Rectal smooth muscle tissue (tissue), 1 donor: ENCODE data around the gene KDM4D.

Experiments
- H3K27ac ChIP-seq: one replicate; pipeline ENCODE4 v1.7.0; 2013; ENCODE audit warnings: low read depth, low read length, inconsistent platforms
- H3K27me3 ChIP-seq: one replicate; pipeline ENCODE4 v1.7.0; 2013; ENCODE audit warnings: low read length; ENCODE audit not compliant: control insufficient read depth, insufficient read depth
- H3K36me3 ChIP-seq: one replicate; pipeline ENCODE4 v1.7.0; 2013; ENCODE audit warnings: low read length; ENCODE audit not compliant: control insufficient read depth, insufficient read depth
- H3K4me1 ChIP-seq: one replicate; pipeline ENCODE4 v1.7.0; 2013; ENCODE audit warnings: low read length; ENCODE audit not compliant: control insufficient read depth, insufficient read depth
- H3K4me3 ChIP-seq: one replicate; pipeline ENCODE4 v1.7.0; 2013; ENCODE audit warnings: low read length
- H3K9ac ChIP-seq: one replicate; pipeline ENCODE4 v1.7.0; 2013; ENCODE audit warnings: low read length

KDM4D gene

DNA sequence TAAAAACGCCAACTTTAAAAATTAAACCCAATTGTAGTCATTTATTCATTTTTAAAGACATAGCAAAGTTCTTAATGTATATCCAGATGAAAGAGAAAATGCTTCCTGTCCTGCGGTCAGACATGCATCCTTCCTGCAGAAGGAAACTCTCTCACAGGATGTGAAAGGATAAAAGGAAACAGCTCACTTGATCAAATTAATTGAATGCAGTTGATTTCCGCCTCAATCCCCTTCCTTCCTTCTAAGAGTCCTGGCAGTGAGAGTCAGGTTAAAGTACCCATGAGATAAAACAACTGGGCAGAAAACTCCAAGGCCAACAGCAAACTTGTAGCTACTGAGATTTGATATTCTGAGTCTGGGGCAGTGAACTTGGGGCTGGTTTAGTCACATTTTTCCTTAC is 38.7 kb upstream of the KDM4D start:
- H3K27ac ChIP-seq: no peak overlapping the region
- H3K27me3 ChIP-seq: no peaks in the 10 kb centered on the region
- no peak overlapping the region for H3K9ac ChIP-seq
- H3K36me3 ChIP-seq: no peaks in the 10 kb centered on the region
- H3K4me3 ChIP-seq: no peak overlapping the region
- no peaks in the 10 kb centered on the region for H3K4me1 ChIP-seq

DNA sequence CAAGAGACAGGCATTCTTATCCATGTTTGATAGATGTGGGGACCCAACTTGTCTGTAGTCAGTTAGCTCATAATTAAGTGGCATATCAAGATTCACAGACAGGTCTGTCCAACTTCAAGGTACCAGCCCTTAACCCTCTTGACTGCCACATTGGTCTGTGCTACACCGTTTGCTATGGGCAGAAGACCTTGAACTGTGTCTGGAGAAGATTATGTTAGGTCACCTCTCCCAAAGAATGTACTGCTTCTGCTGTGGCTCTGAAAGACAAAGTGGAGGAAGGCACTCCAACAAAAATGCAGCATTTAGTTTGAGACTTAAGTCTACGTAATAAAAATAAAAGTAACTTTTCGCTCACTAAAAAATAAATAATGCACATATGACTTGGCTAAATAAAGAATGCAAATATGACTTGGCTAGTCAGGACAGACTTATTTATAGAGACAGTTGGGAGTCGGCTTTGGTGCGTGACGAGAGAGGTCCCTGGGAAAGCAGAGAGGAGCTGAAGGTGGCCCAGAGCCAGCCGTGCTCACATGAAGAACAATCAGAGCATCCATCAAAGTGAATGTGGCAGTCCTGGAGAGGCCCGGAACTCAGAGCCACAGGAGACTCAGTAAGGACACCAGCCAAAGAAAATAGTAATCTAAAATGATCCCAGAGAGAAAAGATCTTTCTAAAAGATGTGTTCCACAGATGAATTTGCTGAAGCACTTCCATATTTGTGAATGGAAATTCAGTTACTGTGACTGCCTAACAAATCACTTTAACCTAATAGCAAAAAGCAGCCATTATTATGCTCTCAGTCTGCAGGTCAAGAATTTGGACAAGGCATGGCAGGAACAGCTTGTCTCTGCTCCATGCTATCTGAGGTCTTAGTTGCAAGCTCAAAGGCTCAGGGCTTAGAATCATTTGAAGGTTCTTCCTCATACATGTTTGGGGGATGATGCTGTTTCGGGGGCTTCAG is 35.1 kb upstream of the KDM4D start:
- H3K4me3 ChIP-seq: no peak overlapping the region
- no peaks in the 10 kb centered on the region for H3K4me1 ChIP-seq
- no peak overlapping the region for H3K9ac ChIP-seq
- H3K27ac ChIP-seq: no peak overlapping the region
- H3K27me3 ChIP-seq: no peaks in the 10 kb centered on the region
- H3K36me3 ChIP-seq: no peaks in the 10 kb centered on the region

- Histone ChIP-seq H3K27ac (no peak overlapping the region), H3K9ac (no peak overlapping the region), H3K36me3 (no peaks in the 10 kb centered on the region), H3K4me1 (no peaks in the 10 kb centered on the region), H3K4me3 (no peak overlapping the region), H3K27me3 (no peaks in the 10 kb centered on the region)
Observed at GRCh38 chr11:94939346-94939745, 34.2 kb upstream of the KDM4D start.

DNA sequence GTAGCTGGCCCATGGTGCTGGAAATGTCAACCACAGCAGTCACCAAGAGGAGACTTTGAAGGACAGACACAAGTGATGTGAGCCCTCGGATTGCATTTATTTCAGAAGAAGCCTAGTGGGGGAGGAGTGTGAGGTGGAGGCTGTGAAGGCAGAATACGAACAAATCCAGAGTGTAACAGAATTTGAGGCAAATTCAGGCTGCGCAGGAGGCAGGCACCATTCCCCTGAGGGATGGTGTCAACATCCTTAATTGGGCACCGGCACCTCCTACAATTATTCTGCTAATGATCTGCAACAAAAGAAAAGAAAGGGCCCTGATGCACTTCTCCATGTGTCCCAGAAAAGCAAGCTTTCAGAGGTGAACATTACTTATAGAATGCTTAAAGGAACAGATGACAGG is 32.4 kb upstream of the KDM4D start:
- Histone ChIP-seq H3K9ac (no peak overlapping the region), H3K27me3 (no peaks in the 10 kb centered on the region), H3K27ac (no peak overlapping the region), H3K4me3 (no peak overlapping the region), H3K36me3 (no peaks in the 10 kb centered on the region), H3K4me1 (no peaks in the 10 kb centered on the region)

GRCh38 chr11:94946812-94947211 is 26.7 kb upstream of the KDM4D start:
- no peak overlapping the region for H3K4me3 ChIP-seq
- H3K4me1 ChIP-seq: no peaks in the 10 kb centered on the region
- no peaks in the 10 kb centered on the region for H3K36me3 ChIP-seq
- no peaks in the 10 kb centered on the region for H3K27me3 ChIP-seq
- H3K9ac ChIP-seq: no peak overlapping the region
- no peak overlapping the region for H3K27ac ChIP-seq

- Histone ChIP-seq H3K27ac (no peak overlapping the region), H3K27me3 (no peaks in the 10 kb centered on the region)
Observed at GRCh38 chr11:94948070-94948617, 25.4 kb upstream of the KDM4D start.

GRCh38 chr11:94954753-94955152 is 18.8 kb upstream of the KDM4D start:
- Histone ChIP-seq H3K4me3 (no peak overlapping the region), H3K4me1 (no peaks in the 10 kb centered on the region), H3K36me3 (peaks cover 2% of the 10 kb centered on the region), H3K9ac (no peak overlapping the region), H3K27me3 (no peaks in the 10 kb centered on the region), H3K27ac (no peak overlapping the region)

More at GRCh38 chr11:94948070-94948617, 25.4 kb upstream of the KDM4D start:
- H3K9ac ChIP-seq: no peak overlapping the region
- H3K4me3 ChIP-seq: no peak overlapping the region
- no peaks in the 10 kb centered on the region for H3K36me3 ChIP-seq
- H3K4me1 ChIP-seq: no peaks in the 10 kb centered on the region

- no peak overlapping the region for H3K4me3 ChIP-seq
- H3K36me3 ChIP-seq: peaks cover 2% of the 10 kb centered on the region
- no peaks in the 10 kb centered on the region for H3K4me1 ChIP-seq
- H3K9ac ChIP-seq: no peak overlapping the region
- H3K27ac ChIP-seq: no peak overlapping the region
- no peaks in the 10 kb centered on the region for H3K27me3 ChIP-seq
Observed at GRCh38 chr11:94956963-94957362, 16.5 kb upstream of the KDM4D start.

- Histone ChIP-seq H3K9ac (no peak overlapping the region), H3K4me3 (no peak overlapping the region), H3K4me1 (no peaks in the 10 kb centered on the region), H3K27me3 (no peaks in the 10 kb centered on the region), H3K27ac (no peak overlapping the region), H3K36me3 (peaks cover 5% of the 10 kb centered on the region)
Observed at GRCh38 chr11:94958121-94958696, 15.3 kb upstream of the KDM4D start.

DNA sequence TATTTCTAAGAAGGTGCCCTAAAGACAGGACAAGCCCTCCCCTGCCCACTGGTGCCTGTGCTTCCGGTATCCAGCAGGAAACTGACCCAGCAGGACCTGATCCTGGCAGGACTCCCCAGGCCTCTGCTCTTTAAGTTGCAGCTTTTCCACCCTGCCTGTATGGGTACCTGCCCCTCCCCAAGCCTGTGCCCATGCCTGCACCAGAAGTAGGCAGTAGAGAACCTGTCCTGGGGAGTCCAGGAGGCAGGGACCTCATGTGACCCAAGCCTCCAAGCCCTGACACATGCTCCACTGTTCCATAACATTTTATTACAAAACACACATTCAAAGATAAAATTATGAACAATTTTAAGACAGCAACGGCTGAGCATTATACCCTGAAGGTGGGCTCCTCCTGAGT is 14.3 kb upstream of the KDM4D start:
- Histone ChIP-seq H3K4me1 (no peaks in the 10 kb centered on the region), H3K27ac (no peak overlapping the region), H3K4me3 (no peak overlapping the region), H3K27me3 (no peaks in the 10 kb centered on the region), H3K36me3 (peaks cover 8% of the 10 kb centered on the region), H3K9ac (no peak overlapping the region)

DNA sequence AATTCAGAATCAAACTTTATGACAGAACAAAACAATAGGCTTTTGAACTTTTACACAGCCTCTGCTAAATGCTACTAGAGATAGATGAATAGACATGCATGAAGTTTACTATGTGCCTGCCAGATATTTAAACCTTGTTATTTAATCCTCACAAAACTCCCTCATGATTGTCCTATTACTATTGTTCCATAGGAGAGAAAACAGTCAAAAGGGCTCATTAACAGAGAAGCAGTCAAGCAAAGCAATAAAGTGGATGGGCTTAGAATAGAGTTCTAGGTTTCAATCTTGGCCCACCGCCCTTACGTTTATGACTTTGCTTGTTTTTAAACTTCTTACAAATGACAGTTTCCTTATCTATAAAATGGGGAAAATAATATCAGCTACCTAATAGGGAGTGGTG is 13.0 kb upstream of the KDM4D start:
- Histone ChIP-seq H3K4me3 (no peak overlapping the region), H3K4me1 (no peaks in the 10 kb centered on the region), H3K27ac (no peak overlapping the region), H3K9ac (no peak overlapping the region), H3K27me3 (no peaks in the 10 kb centered on the region), H3K36me3 (peaks cover 12% of the 10 kb centered on the region)

GRCh38 chr11:94961255-94961654 is 12.3 kb upstream of the KDM4D start:
- Histone ChIP-seq H3K4me1 (no peaks in the 10 kb centered on the region), H3K9ac (no peak overlapping the region), H3K4me3 (no peak overlapping the region), H3K27me3 (no peaks in the 10 kb centered on the region), H3K36me3 (peaks cover 15% of the 10 kb centered on the region), H3K27ac (no peak overlapping the region)
